ENCODE data around the gene POLR3B.

- TF ChIP-seq EZH2 (IDR thresholded peaks at IDR 0.05; ENCODE audit: low read depth) = no peak
- TF ChIP-seq, protein P1, sequence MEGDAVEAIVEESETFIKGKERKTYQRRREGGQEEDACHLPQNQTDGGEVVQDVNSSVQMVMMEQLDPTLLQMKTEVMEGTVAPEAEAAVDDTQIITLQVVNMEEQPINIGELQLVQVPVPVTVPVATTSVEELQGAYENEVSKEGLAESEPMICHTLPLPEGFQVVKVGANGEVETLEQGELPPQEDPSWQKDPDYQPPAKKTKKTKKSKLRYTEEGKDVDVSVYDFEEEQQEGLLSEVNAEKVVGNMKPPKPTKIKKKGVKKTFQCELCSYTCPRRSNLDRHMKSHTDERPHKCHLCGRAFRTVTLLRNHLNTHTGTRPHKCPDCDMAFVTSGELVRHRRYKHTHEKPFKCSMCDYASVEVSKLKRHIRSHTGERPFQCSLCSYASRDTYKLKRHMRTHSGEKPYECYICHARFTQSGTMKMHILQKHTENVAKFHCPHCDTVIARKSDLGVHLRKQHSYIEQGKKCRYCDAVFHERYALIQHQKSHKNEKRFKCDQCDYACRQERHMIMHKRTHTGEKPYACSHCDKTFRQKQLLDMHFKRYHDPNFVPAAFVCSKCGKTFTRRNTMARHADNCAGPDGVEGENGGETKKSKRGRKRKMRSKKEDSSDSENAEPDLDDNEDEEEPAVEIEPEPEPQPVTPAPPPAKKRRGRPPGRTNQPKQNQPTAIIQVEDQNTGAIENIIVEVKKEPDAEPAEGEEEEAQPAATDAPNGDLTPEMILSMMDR (conservative IDR thresholded peaks at IDR 0.05) = no peak
These were observed 42.0 kb upstream of the POLR3B start for GRCh38 chr12:106315523-106315922.
